OCI-LY7 (cell line): ENCODE measurements around the gene CHST11. TPM values are rescaled to one million over a fixed set of nuclear protein-coding genes. Genes with fewer than 3 reads are reported as not detected.

Experiments used
- BruUV-seq: library from RNA; stranded (reverse); fragments of 400-500 nt; replicated peaks from 2 replicates; lab custom pipeline; 2021; lab: Mats Ljungman, UMichigan
- CTCF ChIA-PET: fragments of 300-600 bp; sonication (Branson Sonifier 250); formaldehyde crosslinking; loops from one replicate; lab custom pipeline; 2022; ENCODE audit warnings: antibody characterized with exemption; ENCODE audit not compliant: unreplicated experiment; lab: Charles Lee
- POLR2A ChIA-PET: fragments of 300-600 bp; sonication (Branson Sonifier 250); formaldehyde crosslinking; loops from one replicate; lab custom pipeline; 2022; ENCODE audit warnings: antibody characterized with exemption; lab: Charles Lee
- DNase-seq: peaks from one replicate; pipeline ENCODE4 v3.0.0-alpha.2; 2015; ENCODE audit warnings: low spot score
- H2AFZ ChIP-seq: fragments of 200-600 bp; sonication (generic), shearing (Covaris generic); 2 replicates; pipeline ENCODE4 v1.6.1; 2014; ENCODE audit warnings: mild to moderate bottlenecking, antibody characterized with exemption, low read length, moderate library complexity
- H3K27ac ChIP-seq: fragments of 200-600 bp; sonication (generic); 2 replicates; pipeline ENCODE4 v1.5.1; 2014; ENCODE audit warnings: mixed run types, low read depth, mild to moderate bottlenecking, moderate library complexity, low read length, inconsistent platforms; ENCODE audit not compliant: poor library complexity, severe bottlenecking
- H3K36me3 ChIP-seq: fragments of 200-600 bp; sonication (generic); 2 replicates; pipeline ENCODE4 v1.6.1; 2014; ENCODE audit warnings: mild to moderate bottlenecking, antibody characterized with exemption, low read length, moderate library complexity, mixed read lengths; ENCODE audit not compliant: insufficient read depth
- H3K4me1 ChIP-seq: fragments of 200-600 bp; sonication (generic); 2 replicates; pipeline ENCODE4 v1.5.1; 2014; ENCODE audit warnings: mild to moderate bottlenecking, low read length; ENCODE audit not compliant: insufficient read depth, poor library complexity, severe bottlenecking
- H3K4me2 ChIP-seq: fragments of 200-600 bp; sonication (generic); 2 replicates; pipeline ENCODE4 v1.6.1; 2014; ENCODE audit warnings: mild to moderate bottlenecking, low read length
- H3K4me3 ChIP-seq: fragments of 200-600 bp; sonication (generic); 2 replicates; pipeline ENCODE4 v1.5.1; 2014; ENCODE audit warnings: mild to moderate bottlenecking, low read depth, low read length; ENCODE audit not compliant: poor library complexity, severe bottlenecking
- H3K79me2 ChIP-seq: fragments of 200-600 bp; sonication (generic); 2 replicates; pipeline ENCODE4 v1.6.1; 2016; ENCODE audit warnings: low read depth, mild to moderate bottlenecking, low read length, moderate library complexity, mixed read lengths; ENCODE audit not compliant: insufficient read depth
- H3K9me2 ChIP-seq: fragments of 200-600 bp; sonication (generic); 2 replicates; pipeline ENCODE4 v1.6.1; 2016; ENCODE audit warnings: mild to moderate bottlenecking, low read length, mixed read lengths; ENCODE audit not compliant: insufficient read depth
- H3K9me3 ChIP-seq: fragments of 200-600 bp; sonication (generic); 2 replicates; pipeline ENCODE4 v1.6.1; 2014; ENCODE audit warnings: mild to moderate bottlenecking, mixed run types, low read length, mixed read lengths
- H4K20me1 ChIP-seq: fragments of 200-600 bp; sonication (generic); 2 replicates; pipeline ENCODE4 v1.6.1; 2014; ENCODE audit warnings: mild to moderate bottlenecking, antibody characterized with exemption, low read length, moderate library complexity, mixed read lengths; ENCODE audit not compliant: insufficient read depth
- EZH2phosphoT487 ChIP-seq: fragments of 200-600 bp; sonication (generic); IDR thresholded peaks from 2 replicates; pipeline ENCODE4 v1.6.1; 2018; ENCODE audit warnings: low read depth, borderline replicate concordance, mild to moderate bottlenecking, mixed run types, antibody characterized with exemption, low read length, moderate library complexity, mixed read lengths
- intact Hi-C: fragments of 100-400 bp; cut with micrococcal nuclease; formaldehyde crosslinking; loops from one replicate; pipeline ENCODE4 v1.10.0; 2022; ENCODE audit not compliant: unreplicated experiment
- total RNA-seq, 2 experiments: library from RNA; depleted of rRNA in 1 of 2; stranded (reverse); fragments of >200 nt in 1 of 2; shearing (Covaris generic) in 1 of 2; gene quantifications; 2 replicates each; pipeline ENCODE4 v1.2.3, GENCODE V29; 2014 to 2022
- TF ChIP-seq, protein P1 (sequence below): fragments of 200-600 bp; sonication (generic); conservative IDR thresholded peaks from 2 replicates; pipeline ENCODE4 v1.5.1; 2014; ENCODE audit warnings: mild to moderate bottlenecking, antibody characterized with exemption, low read length, moderate library complexity, mixed read lengths

The CHST11 gene
- total RNA-seq, 2 experiments from 2014 or later = 15.2 to 41.6 TPM

GRCh38 chr12:104657726-104658484, 201.2 kb downstream of the CHST11 start:
- DNase-seq = no peak
- no peak overlapping the region for H2AFZ ChIP-seq
- no peaks in the 10 kb centered on the region for H4K20me1 ChIP-seq
- no peak overlapping the region for H3K4me2 ChIP-seq
- ChIA-PET POLR2A (no interaction called here), CTCF (no interaction called here)
- BruUV-seq = no TSS peak
- H3K36me3 ChIP-seq = no peaks in the 10 kb centered on the region
- TF ChIP-seq, protein P1, sequence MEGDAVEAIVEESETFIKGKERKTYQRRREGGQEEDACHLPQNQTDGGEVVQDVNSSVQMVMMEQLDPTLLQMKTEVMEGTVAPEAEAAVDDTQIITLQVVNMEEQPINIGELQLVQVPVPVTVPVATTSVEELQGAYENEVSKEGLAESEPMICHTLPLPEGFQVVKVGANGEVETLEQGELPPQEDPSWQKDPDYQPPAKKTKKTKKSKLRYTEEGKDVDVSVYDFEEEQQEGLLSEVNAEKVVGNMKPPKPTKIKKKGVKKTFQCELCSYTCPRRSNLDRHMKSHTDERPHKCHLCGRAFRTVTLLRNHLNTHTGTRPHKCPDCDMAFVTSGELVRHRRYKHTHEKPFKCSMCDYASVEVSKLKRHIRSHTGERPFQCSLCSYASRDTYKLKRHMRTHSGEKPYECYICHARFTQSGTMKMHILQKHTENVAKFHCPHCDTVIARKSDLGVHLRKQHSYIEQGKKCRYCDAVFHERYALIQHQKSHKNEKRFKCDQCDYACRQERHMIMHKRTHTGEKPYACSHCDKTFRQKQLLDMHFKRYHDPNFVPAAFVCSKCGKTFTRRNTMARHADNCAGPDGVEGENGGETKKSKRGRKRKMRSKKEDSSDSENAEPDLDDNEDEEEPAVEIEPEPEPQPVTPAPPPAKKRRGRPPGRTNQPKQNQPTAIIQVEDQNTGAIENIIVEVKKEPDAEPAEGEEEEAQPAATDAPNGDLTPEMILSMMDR = no peak
- TF ChIP-seq EZH2phosphoT487 = no peak
- no peaks in the 10 kb centered on the region for H3K9me3 ChIP-seq
- no peaks in the 10 kb centered on the region for H3K79me2 ChIP-seq
- H3K4me3 ChIP-seq = no peak overlapping the region
- H3K27ac ChIP-seq = no peak overlapping the region
- intact Hi-C loops = no loop called here
- H3K4me1 ChIP-seq = no peaks in the 10 kb centered on the region
- no peaks in the 10 kb centered on the region for H3K9me2 ChIP-seq

GRCh38 chr12:104659058-104659457, 202.3 kb downstream of the CHST11 start:
- Histone ChIP-seq H3K4me2 (no peak overlapping the region), H3K4me1 (no peaks in the 10 kb centered on the region), H4K20me1 (no peaks in the 10 kb centered on the region), H3K9me2 (no peaks in the 10 kb centered on the region), H2AFZ (no peak overlapping the region), H3K79me2 (no peaks in the 10 kb centered on the region), H3K9me3 (no peaks in the 10 kb centered on the region), H3K27ac (no peak overlapping the region), H3K36me3 (no peaks in the 10 kb centered on the region), H3K4me3 (no peak overlapping the region)
- ChIA-PET CTCF (no interaction called here), POLR2A (interaction anchor here (1.1 kb wide), 1 partner anchor 224 kb away, joined by 3 read pairs; no protein-coding TSS in a partner anchor)
- TF ChIP-seq, protein P1 = no peak
- TF ChIP-seq EZH2phosphoT487 = no peak
- intact Hi-C loops = no loop called here
- BruUV-seq = no TSS peak
- DNase-seq = no peak

DNA sequence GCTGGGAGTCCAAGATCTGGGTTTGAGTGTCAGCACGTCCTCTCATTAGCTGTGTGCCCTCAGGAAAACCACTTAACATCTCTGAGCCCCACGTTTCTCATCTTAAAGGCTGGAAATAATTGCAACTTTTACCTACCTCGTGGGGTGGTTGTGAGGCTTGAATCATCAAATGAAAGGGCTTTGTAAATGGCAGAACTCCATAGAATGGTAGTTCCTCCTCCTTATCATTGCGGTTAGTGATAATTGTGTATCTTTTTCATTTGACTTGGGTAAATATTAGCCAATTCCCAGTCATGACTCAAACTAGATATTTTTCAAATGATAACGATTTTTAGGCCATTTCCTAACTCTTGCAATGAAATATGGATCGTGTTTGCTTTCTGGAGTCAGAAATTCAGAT, 205.5 kb downstream of the CHST11 start:
- DNase-seq = no peak
- intact Hi-C loops = no loop called here
- Histone ChIP-seq H3K9me3 (no peaks in the 10 kb centered on the region), H3K27ac (no peak overlapping the region), H3K4me2 (no peak overlapping the region), H3K36me3 (no peaks in the 10 kb centered on the region), H2AFZ (no peak overlapping the region), H3K79me2 (no peaks in the 10 kb centered on the region), H3K9me2 (no peaks in the 10 kb centered on the region), H3K4me3 (no peak overlapping the region), H4K20me1 (no peaks in the 10 kb centered on the region), H3K4me1 (no peaks in the 10 kb centered on the region)
- no peak for TF ChIP-seq EZH2phosphoT487
- TF ChIP-seq, protein P1 = no peak
- CTCF ChIA-PET = no interaction called here
- POLR2A ChIA-PET = interaction anchor here (0.5 to 2.2 kb wide), 5 partner anchors 10 to 627 kb away, joined by 3 to 4 read pairs (median 3); no protein-coding TSS in a partner anchor
- no TSS peak for BruUV-seq
